PFSK-1 (cell line): ENCODE results near the gene ZFYVE27.

Source experiments
- FOXP2 ChIP-seq: optimal IDR thresholded peaks from 2 replicates; pipeline ENCODE3; 2011; ENCODE audit warnings: borderline replicate concordance, control low read depth, inconsistent platforms; ENCODE audit not compliant: insufficient read depth; ENCODE audit errors: extremely low read length, extremely low read depth
- POLR2AphosphoS5 ChIP-seq: IDR thresholded peaks from 2 replicates; pipeline ENCODE4 v1.6.1; 2012; ENCODE audit warnings: low read depth, mild to moderate bottlenecking, control low read depth, low read length, moderate library complexity
- SIN3A ChIP-seq: IDR thresholded peaks from 2 replicates; pipeline ENCODE4 v1.6.1; 2012; ENCODE audit warnings: mild to moderate bottlenecking, low read length, moderate library complexity, borderline replicate concordance; ENCODE audit not compliant: insufficient read depth
- TAF1 ChIP-seq: IDR thresholded peaks from 2 replicates; pipeline ENCODE4 v1.6.1; 2012; ENCODE audit warnings: low read length, control low read depth, borderline replicate concordance; ENCODE audit not compliant: insufficient read depth
- TF ChIP-seq, protein P1 (sequence below), 2 experiments: IDR thresholded peaks; 2 replicates each; pipeline versions ENCODE4 v1.6.1 to v1.8.0; 2011 to 2012; ENCODE audit warnings: low read depth in 2 of 2, low read length in 2 of 2, control low read depth in 1 of 2, inconsistent platforms in 1 of 2, mild to moderate bottlenecking in 1 of 2, moderate library complexity in 1 of 2; ENCODE audit not compliant: insufficient read depth in 1 of 2

The ZFYVE27 gene

DNA sequence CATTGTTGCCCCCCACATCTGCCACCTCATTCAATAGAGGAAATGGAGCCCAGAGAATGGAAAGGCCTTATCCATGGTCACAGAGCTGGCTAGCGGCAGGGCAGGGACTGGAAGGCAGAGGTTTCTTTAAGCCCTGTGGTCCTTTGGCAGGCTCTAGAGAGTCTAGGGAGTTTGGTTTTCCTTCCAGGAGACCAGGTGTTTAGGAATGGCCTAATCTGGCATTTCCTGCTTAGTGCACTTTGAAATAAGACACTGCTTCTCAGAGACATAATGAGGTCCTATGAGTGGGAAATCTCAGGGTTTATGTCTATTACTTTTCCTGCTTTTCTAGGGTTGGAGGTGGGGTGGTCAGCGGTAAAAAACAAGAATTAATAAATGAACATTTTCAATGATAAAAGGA lies 17.3 kb upstream of the ZFYVE27 start:
- TF ChIP-seq TAF1 (no peak), POLR2AphosphoS5 (no peak), FOXP2 (no peak), SIN3A (no peak)
- TF ChIP-seq, protein P1, sequence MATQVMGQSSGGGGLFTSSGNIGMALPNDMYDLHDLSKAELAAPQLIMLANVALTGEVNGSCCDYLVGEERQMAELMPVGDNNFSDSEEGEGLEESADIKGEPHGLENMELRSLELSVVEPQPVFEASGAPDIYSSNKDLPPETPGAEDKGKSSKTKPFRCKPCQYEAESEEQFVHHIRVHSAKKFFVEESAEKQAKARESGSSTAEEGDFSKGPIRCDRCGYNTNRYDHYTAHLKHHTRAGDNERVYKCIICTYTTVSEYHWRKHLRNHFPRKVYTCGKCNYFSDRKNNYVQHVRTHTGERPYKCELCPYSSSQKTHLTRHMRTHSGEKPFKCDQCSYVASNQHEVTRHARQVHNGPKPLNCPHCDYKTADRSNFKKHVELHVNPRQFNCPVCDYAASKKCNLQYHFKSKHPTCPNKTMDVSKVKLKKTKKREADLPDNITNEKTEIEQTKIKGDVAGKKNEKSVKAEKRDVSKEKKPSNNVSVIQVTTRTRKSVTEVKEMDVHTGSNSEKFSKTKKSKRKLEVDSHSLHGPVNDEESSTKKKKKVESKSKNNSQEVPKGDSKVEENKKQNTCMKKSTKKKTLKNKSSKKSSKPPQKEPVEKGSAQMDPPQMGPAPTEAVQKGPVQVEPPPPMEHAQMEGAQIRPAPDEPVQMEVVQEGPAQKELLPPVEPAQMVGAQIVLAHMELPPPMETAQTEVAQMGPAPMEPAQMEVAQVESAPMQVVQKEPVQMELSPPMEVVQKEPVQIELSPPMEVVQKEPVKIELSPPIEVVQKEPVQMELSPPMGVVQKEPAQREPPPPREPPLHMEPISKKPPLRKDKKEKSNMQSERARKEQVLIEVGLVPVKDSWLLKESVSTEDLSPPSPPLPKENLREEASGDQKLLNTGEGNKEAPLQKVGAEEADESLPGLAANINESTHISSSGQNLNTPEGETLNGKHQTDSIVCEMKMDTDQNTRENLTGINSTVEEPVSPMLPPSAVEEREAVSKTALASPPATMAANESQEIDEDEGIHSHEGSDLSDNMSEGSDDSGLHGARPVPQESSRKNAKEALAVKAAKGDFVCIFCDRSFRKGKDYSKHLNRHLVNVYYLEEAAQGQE (IDR thresholded peaks at IDR 0.05; ENCODE audit: insufficient read depth in 1 of 2, low read depth in 2 of 2, low read length in 2 of 2) = no peak

DNA sequence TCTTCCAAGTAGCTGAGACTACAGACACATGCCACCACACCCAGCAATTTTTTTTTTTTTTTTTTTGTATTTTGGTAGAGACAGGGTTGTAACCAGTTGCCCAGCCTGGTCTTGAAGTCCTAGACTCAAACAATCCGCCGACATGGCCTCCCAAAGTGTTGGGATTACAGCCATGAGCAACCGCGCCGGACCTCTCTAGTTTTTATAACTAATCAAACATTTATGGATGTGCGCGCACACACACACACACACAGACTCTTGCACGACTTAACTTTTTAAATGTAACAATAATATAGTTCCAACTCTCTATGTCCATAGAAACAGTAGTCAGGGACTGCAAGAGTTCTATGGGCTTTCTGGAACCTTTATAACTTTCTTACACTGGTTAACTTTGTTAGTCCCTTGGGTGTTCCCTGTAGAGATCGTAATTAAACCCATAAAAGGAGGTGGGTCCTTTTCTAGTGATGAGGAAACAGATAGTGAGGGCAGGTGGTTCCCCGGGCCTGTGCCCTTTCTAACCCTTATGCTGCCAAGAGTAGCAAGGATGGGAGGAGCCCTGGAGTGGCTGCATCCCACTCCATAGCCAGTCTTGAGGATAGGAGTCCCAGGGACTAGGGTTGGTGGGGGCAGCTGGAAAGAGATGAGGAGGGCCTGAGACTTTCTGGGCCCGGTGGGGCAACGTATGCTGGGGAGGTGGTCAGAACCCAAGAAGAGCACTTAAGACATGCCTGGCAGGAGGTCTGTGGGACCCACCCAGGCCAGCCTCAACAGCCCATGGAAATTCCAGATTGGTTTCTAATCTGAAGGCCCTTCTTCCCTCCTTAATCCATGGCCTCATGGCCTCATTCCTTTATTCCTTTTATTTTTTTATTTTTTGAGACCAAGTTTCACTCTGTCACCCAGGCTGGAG lies 14.8 kb upstream of the ZFYVE27 start:
- no peak for TF ChIP-seq FOXP2
- TF ChIP-seq TAF1 = no peak
- TF ChIP-seq POLR2AphosphoS5 = no peak
- TF ChIP-seq, protein P1 (IDR thresholded peaks at IDR 0.05; ENCODE audit: insufficient read depth in 1 of 2, low read depth in 2 of 2, low read length in 2 of 2) = no peak
- TF ChIP-seq SIN3A = no peak

DNA sequence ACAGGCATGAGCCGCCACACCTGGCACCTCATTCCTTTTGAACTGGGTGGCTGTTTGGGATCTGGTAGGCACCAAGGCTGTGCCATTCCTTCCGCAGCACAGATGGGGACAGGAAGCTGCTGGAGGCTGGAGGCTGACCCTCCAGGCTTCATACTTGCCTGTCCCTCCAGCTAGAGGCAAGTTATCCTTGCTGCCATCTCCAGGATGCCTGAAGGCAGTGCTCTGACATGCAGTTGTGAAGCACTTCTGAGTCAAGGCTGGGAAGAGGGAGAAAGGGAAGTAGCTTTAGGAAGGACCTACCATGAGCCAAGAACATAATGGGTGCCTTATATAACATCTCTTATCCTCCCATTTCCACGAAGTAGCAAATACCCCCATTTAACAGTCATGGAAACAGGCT lies 13.9 kb upstream of the ZFYVE27 start:
- TF ChIP-seq TAF1 (no peak), SIN3A (no peak), FOXP2 (no peak), POLR2AphosphoS5 (no peak)
- TF ChIP-seq, protein P1 (IDR thresholded peaks at IDR 0.05; ENCODE audit: insufficient read depth in 1 of 2, low read depth in 2 of 2, low read length in 2 of 2) = no peak

DNA sequence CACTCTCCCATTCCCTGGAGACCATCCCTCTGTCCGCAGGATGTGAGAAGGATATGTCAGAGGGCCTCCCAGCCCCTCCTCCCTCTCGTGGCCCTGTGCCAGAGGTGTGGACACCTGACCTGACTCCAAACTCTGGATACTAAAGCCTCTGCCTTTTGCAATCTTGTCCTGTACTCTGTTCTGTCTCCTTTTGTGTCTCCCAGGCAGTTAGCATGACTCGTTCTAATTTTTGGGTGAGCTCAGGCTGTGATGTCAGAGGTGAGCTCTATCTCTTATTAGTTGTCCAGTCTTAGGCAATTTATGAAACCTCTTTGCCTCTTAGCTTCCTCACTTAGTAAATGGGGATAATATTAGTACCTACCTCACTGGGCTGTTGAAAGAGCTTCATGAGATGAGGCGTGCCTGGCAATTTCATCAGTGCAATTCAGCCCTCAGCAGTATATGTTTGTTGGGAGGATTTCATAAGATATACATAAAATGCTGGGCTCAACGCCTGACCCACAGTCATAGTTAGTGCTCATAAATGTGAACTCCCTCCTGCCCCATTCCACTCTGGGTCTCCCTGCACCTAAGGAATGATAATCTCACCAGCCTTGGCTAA lies 12.5 kb upstream of the ZFYVE27 start:
- TF ChIP-seq TAF1 = no peak
- no peak for TF ChIP-seq SIN3A
- TF ChIP-seq, protein P1 (IDR thresholded peaks at IDR 0.05; ENCODE audit: insufficient read depth in 1 of 2, low read depth in 2 of 2, low read length in 2 of 2) = no peak
- no peak for TF ChIP-seq FOXP2
- no peak for TF ChIP-seq POLR2AphosphoS5
